GM04504 (cell line): ENCODE results near the gene PXT1.
A peak's percentile ranks its signal among the peaks of the same experiment; 100 is the strongest.
"Not testable (repeated sequence)": the region's sequence is repeated elsewhere in the genome, so short reads cannot be mapped to it uniquely, and the experiment has no call there.

Source experiments
- DNase-seq: peaks from one replicate; pipeline ENCODE4 v3.0.0-alpha.2; 2012; ENCODE audit warnings: low read depth

The PXT1 gene

GRCh38 chr6:36442671-36443470 is at the start of gene PXT1, which contains the start of gene KCTD20:
Gene PXT1 (minus strand): TSS chr6:36442854. CDS start chr6:36426082, 16,772 bp downstream.
Gene KCTD20 (plus strand): TSS chr6:36443000. CDS start chr6:36470098, 27,098 bp downstream.
- peak; percentile 69 for DNase-seq

DNA sequence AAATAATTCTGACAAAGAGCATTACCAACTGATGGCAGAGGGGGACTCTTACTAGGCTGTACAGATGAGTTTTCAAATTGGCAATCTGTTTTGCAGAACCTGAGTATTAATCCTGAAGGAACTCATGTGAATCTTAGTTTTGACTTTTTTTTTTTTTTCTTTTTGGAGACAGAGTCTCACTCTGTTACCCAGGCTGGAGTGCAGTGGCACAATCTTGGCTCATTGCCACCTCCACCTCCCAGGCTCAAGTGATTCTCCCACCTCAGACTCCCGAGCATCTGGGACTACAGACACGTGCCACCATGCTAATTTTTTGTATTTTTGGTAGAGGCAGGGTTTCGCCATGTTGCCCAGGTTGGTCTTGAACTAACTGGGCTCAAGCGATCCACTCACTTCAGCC is 49.4 kb upstream of the PXT1 start:
- DNase-seq: no peak

DNA sequence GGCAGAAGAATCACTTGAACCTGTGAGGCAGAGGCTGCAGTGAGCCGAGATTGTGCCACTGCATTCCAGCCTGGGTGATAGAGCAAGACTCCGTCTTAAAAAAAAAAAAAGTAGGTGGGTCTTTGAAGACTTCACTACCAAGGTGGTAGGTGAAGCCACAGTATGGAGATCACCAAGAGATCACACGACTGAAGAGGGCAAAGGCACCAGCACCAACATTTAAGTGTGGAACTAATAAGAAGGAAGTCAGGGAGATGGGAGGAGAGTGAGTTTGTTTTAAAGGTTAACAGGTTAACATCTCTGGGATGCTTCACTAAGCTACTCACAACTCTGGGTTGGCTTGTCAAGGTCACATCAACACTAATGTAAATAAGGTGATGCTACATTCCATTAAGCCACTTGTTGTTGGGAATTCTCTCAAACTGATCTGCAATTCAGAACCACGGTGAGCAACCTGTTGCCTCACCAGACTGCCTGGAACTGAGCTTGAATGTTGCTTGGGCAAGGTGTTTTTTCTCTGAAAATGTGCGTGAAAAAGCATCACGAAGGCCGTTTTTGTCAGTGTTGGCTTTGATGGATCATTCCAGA is 48.8 kb upstream of the PXT1 start:
- DNase-seq: no peak

- DNase-seq: no peak
Measured at GRCh38 chr6:36489426-36489825, 46.8 kb upstream of the PXT1 start.

- no peak for DNase-seq
Measured at GRCh38 chr6:36488221-36488620, 45.6 kb upstream of the PXT1 start.

DNA sequence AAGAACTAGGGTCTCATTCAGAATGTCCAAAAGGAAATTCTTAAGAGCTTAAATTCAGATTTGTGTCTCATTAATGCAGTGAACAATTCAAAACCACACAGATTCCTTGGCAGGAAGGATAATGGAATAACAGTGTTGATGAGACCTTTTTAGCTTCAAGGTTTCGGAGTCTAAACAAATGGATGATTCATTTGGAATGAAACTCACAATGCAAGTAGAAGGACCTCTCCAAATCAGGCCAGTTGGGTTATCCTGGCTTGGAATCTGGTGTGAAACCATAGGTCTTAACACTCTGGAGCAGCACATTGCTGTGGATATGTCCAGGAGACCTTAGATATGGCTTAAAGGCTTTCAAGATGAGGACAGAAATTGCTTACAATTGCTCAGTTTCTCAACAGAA is 45.0 kb upstream of the PXT1 start:
- no peak for DNase-seq

- DNase-seq: no peak
Measured at GRCh38 chr6:36484736-36485135, 42.1 kb upstream of the PXT1 start.

DNA sequence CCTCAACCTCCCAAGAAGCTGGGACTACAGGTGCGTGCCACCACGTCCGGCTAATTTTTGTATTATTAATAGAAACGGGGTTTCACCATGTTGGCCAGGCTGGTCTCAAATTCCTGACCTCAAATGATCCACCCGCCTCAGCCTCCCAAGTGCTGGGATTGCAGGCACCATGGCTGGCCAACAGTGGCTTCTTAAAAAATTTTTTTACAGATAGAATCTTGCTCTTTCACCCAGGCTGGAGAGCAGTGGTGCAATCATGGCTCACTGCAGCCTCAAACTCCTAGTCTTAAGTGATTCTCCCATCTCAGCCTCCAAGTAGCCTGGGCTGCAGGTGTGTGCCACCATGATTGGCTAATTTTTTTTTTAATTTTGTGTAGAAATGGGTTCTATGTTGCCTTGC is 40.7 kb upstream of the PXT1 start:
- not testable (repeated sequence) for DNase-seq

GRCh38 chr6:36479256-36479655 is 36.6 kb upstream of the PXT1 start:
- no peak for DNase-seq

DNA sequence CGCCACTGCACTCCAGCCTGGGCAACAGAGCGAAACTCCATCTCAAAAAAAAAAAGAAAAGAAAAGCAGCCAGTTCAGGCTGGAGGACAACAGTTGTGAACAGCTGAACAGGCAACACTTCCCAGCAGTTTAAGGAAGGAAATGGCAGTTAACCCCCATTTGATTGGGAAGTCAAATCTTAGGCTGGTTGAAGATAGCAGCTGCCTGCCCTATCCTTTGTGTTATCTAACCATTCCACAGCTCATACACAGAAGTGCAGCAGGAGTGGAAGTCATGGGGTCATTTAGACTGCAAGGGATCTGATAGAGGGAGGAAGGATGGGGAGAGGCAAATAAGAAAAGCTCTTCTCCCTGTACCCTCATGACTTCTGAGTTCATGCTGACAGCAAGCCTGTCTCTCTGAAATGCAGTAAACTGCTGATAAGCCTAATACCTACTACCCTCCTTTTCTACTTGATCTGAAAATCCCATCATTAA is 35.4 kb upstream of the PXT1 start:
- DNase-seq: no peak

GRCh38 chr6:36469946-36470345 is 27.3 kb upstream of the PXT1 start:
- DNase-seq: no peak

GRCh38 chr6:36469148-36469661 is 26.6 kb upstream of the PXT1 start:
- DNase-seq: no peak

GRCh38 chr6:36467625-36468024 is 25.0 kb upstream of the PXT1 start:
- no peak for DNase-seq

DNA sequence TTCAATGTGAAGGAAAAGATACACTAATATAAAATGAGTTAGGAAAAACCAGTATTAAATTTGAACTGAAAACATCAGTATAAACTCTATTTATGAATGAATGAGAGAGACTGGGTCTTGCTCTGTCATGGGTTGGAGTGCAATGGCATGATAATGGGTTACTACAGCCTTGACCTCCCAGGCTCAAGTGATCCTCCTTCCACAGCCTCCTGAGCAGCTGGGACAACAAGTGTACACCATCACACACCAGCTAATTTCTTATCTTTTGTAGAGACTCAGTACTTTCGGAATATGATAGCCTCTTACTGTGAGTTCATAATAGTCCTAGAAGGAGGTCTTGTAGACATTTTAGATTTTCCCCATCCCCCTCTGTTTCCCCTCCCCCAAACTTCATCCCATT is 21.6 kb upstream of the PXT1 start:
- no peak for DNase-seq

DNA sequence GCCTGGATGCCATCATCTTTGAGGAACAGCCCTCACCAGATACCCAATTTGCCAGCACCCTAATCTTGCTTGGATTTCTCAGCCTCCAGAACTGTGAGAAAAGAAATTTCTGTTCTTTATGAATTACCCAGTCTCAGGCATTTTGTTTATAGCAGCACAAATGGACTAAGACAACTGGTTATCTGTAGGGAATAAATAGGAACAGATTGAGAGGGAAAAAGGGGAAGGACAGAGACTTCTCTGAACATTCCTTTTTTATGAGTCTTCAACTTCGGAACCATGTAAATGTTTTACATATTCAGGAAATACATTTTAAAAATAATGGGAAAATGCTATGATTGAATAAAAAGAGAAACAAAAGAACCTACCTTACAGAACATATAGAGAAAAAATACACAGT is 21.0 kb upstream of the PXT1 start:
- no peak for DNase-seq

GRCh38 chr6:36461646-36462045 is 19.0 kb upstream of the PXT1 start:
- DNase-seq: no peak

GRCh38 chr6:36460916-36461315 is 18.3 kb upstream of the PXT1 start:
- no peak for DNase-seq

GRCh38 chr6:36459501-36459900 is 16.8 kb upstream of the PXT1 start:
- DNase-seq: no peak

GRCh38 chr6:36455486-36456027 is 12.9 kb upstream of the PXT1 start:
- DNase-seq: no peak

- not testable (repeated sequence) for DNase-seq
Measured at GRCh38 chr6:36452897-36453296, 10.2 kb upstream of the PXT1 start.

DNA sequence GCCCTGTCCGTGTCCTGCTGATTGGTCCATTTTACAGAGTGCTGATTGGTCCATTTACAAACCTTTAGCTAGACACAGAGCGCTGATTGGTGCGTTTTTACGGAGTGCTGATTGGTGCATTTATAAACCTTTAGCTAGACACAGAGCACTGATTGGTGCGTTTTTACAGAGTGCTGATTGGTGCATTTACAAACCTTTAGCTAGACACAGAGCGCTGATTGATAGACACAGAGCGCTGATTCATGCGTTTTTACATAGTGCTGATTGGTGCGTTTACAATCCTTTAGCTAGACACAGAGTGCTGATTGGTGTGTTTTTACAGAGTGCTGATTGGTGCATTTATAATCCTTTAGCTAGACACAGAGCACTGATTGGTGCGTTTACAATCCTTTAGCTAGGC is 6.5 kb upstream of the PXT1 start:
- not testable (repeated sequence) for DNase-seq

DNA sequence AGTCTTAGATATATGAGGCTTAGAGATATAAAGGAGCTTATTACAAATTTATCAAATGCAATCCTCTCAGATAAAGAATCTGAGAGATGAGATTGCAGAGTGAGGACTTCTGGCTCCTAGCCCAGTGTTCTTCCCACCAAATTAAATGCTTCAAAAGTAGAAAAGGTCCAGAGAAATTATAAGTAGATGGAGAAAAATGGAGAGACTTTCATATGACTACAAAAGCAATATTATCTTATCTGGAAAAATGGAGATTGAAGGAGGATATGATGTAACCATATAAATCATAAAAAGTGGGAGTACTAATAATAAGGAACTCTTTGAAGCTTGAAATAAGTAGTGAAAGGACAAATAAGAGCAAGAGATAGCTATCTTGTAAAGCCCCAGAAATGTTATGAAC is 3.0 kb upstream of the PXT1 start:
- DNase-seq: no peak

- DNase-seq: no peak
Measured at GRCh38 chr6:36444470-36444869, 1.8 kb upstream of the PXT1 start.
